ENCODE measurements around the gene SYT5. TPM values are rescaled to one million over a fixed set of nuclear protein-coding genes. Genes with fewer than 3 reads are reported as not detected.

SYT5 gene
- total RNA-seq, 1 experiment from 2014 or later: not detected

DNA sequence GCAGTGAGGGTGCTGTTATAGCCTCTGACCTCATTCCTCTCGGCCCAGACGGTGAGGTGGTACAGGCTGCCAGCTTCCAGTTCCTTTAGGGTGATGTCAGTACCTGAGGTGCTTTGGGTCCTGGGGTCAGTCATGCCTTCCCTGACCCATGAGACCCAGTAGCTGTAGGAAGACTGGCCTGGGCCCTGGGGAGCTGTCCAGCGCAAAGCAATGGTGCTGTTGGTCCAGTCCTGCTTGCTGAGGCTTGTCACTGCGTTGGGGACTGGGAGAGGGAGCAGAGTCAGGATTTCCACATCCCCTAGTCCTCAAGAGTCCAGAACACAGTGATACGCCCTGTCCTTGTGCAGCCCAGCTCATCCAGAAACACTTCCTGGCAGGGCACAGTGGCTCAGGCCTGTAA, 18.6 kb upstream of the SYT5 start:
- Histone ChIP-seq H3K4me1 (ENCODE audit: low read length) (no peaks in the 10 kb centered on the region), H3K79me2 (ENCODE audit: low read length) (no peaks in the 10 kb centered on the region), H3K27ac (ENCODE audit: low read length) (no peak overlapping the region), H3K27me3 (ENCODE audit: low read length) (no peaks in the 10 kb centered on the region), H3K9me2 (replicated peaks; ENCODE audit: insufficient read depth, low read length) (no peaks in the 10 kb centered on the region), H3K36me3 (ENCODE audit: insufficient read depth, low read length) (no peaks in the 10 kb centered on the region), H3K4me2 (ENCODE audit: low read depth, low read length, poor library complexity, severe bottlenecking) (no peak overlapping the region), H3K4me3 (ENCODE audit: low read length) (no peak overlapping the region), H3K9ac (ENCODE audit: low read length) (no peak overlapping the region), H4K20me1 (ENCODE audit: insufficient read depth, low read depth, low read length) (no peaks in the 10 kb centered on the region), H3K9me3 (ENCODE audit: low read length) (no peaks in the 10 kb centered on the region), H2AFZ (ENCODE audit: low read length) (no peak overlapping the region)
- no peak for DNase-seq

DNA sequence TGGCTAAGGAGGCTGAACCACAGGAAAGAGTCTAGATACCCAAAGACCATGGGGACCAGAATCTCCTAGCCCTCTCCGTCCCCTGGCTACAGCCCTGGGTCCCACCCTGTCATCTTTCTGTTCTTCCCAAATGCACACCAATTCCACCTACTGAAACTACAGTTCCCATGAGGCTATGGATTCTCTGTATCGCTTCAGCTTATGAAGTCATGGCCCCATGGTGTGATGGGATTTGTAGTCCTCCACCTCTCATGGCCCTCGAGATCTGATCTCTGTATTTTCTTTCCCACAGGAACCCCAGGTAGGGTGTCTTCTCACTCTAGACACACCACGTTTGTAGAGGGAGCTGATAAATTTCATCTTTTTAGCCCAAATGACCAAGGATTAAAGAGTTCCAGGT, 17.4 kb upstream of the SYT5 start:
- Histone ChIP-seq H3K9ac (ENCODE audit: low read length) (no peak overlapping the region), H3K27ac (ENCODE audit: low read length) (no peak overlapping the region), H3K4me2 (ENCODE audit: low read depth, low read length, poor library complexity, severe bottlenecking) (no peak overlapping the region), H3K27me3 (ENCODE audit: low read length) (no peaks in the 10 kb centered on the region), H3K79me2 (ENCODE audit: low read length) (no peaks in the 10 kb centered on the region), H3K9me2 (replicated peaks; ENCODE audit: insufficient read depth, low read length) (no peaks in the 10 kb centered on the region), H2AFZ (ENCODE audit: low read length) (no peak overlapping the region), H3K4me3 (ENCODE audit: low read length) (no peak overlapping the region), H3K4me1 (ENCODE audit: low read length) (no peaks in the 10 kb centered on the region), H4K20me1 (ENCODE audit: insufficient read depth, low read depth, low read length) (no peaks in the 10 kb centered on the region), H3K36me3 (ENCODE audit: insufficient read depth, low read length) (no peaks in the 10 kb centered on the region), H3K9me3 (ENCODE audit: low read length) (no peaks in the 10 kb centered on the region)
- peak; percentile 88 for DNase-seq

GRCh38 chr19:55196803-55197202, 16.7 kb upstream of the SYT5 start:
- Histone ChIP-seq H3K4me2 (ENCODE audit: low read depth, low read length, poor library complexity, severe bottlenecking) (no peak overlapping the region), H3K4me1 (ENCODE audit: low read length) (no peaks in the 10 kb centered on the region), H3K36me3 (ENCODE audit: insufficient read depth, low read length) (no peaks in the 10 kb centered on the region), H3K9me3 (ENCODE audit: low read length) (no peaks in the 10 kb centered on the region), H3K27ac (ENCODE audit: low read length) (no peak overlapping the region), H4K20me1 (ENCODE audit: insufficient read depth, low read depth, low read length) (no peaks in the 10 kb centered on the region), H3K9me2 (replicated peaks; ENCODE audit: insufficient read depth, low read length) (no peaks in the 10 kb centered on the region), H3K27me3 (ENCODE audit: low read length) (no peaks in the 10 kb centered on the region), H3K9ac (ENCODE audit: low read length) (no peak overlapping the region), H2AFZ (ENCODE audit: low read length) (no peak overlapping the region), H3K4me3 (ENCODE audit: low read length) (no peak overlapping the region), H3K79me2 (ENCODE audit: low read length) (no peaks in the 10 kb centered on the region)
- DNase-seq: peak; percentile 71

DNA sequence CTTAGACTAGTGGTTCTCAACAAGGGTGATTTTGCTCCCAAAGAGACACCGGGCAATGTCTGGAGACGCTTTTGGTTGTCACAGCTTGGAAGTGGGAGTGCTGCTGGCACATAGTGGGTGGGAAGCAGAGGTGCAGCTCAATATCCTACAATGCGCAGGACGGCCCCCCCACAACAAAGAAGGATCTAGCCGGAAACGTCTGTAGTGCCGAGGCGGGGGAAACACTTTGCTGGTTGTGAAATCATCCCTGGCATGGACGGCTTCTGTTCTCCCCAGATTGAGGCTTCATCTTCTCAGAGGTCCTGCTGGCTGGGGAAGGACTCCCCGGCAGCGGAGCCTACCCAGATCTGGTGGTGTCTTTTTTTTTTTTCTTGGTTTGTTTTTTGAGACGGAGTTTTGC, 13.4 kb upstream of the SYT5 start:
- H3K27me3 ChIP-seq (ENCODE audit: low read length): no peaks in the 10 kb centered on the region

GRCh38 chr19:55189403-55189835, 9.3 kb upstream of the SYT5 start:
- Histone ChIP-seq H3K9me3 (ENCODE audit: low read length) (no peaks in the 10 kb centered on the region), H3K36me3 (ENCODE audit: insufficient read depth, low read length) (no peaks in the 10 kb centered on the region), H3K4me3 (ENCODE audit: low read length) (no peak overlapping the region), H3K4me2 (ENCODE audit: low read depth, low read length, poor library complexity, severe bottlenecking) (no peak overlapping the region), H4K20me1 (ENCODE audit: insufficient read depth, low read depth, low read length) (no peaks in the 10 kb centered on the region), H3K27ac (ENCODE audit: low read length) (no peak overlapping the region), H3K9ac (ENCODE audit: low read length) (no peak overlapping the region), H2AFZ (ENCODE audit: low read length) (no peak overlapping the region), H3K9me2 (replicated peaks; ENCODE audit: insufficient read depth, low read length) (no peaks in the 10 kb centered on the region), H3K4me1 (ENCODE audit: low read length) (no peaks in the 10 kb centered on the region), H3K27me3 (ENCODE audit: low read length) (no peaks in the 10 kb centered on the region), H3K79me2 (ENCODE audit: low read length) (no peaks in the 10 kb centered on the region)
- no peak for DNase-seq

More for the DNA sequence above, 13.4 kb upstream of the SYT5 start:
- no peak overlapping the region for H3K4me3 ChIP-seq (ENCODE audit: low read length)
- H3K9me2 ChIP-seq (replicated peaks; ENCODE audit: insufficient read depth, low read length): no peaks in the 10 kb centered on the region
- no peak overlapping the region for H3K27ac ChIP-seq (ENCODE audit: low read length)
- no peaks in the 10 kb centered on the region for H3K79me2 ChIP-seq (ENCODE audit: low read length)
- no peaks in the 10 kb centered on the region for H3K36me3 ChIP-seq (ENCODE audit: insufficient read depth, low read length)
- no peak for DNase-seq
- H3K9ac ChIP-seq (ENCODE audit: low read length): no peak overlapping the region
- no peaks in the 10 kb centered on the region for H3K9me3 ChIP-seq (ENCODE audit: low read length)
- no peak overlapping the region for H2AFZ ChIP-seq (ENCODE audit: low read length)
- H3K4me1 ChIP-seq (ENCODE audit: low read length): no peaks in the 10 kb centered on the region
- no peak overlapping the region for H3K4me2 ChIP-seq (ENCODE audit: low read depth, low read length, poor library complexity, severe bottlenecking)
- H4K20me1 ChIP-seq (ENCODE audit: insufficient read depth, low read depth, low read length): no peaks in the 10 kb centered on the region

DNA sequence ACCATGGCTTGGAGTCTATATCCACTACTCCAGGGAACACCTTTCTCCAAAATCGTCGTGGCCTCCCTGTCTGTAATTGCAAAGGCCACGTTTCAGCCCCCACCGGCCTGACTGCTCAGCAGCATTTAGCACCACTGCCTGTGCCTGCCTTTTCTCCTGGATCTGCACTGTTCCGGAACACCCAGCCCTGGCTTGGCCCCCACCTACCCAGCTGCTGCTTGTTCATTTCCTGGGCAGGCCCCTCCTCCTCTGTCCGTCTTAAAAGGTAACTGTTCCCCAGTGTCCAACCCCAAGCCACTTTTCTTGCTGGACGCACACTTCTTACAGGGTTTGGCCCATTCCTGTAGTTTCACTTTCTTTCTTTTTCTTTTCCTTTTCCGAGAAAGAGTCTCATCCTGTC, 8.5 kb upstream of the SYT5 start:
- no peaks in the 10 kb centered on the region for H3K9me2 ChIP-seq (replicated peaks; ENCODE audit: insufficient read depth, low read length)
- H3K79me2 ChIP-seq (ENCODE audit: low read length): no peaks in the 10 kb centered on the region
- H2AFZ ChIP-seq (ENCODE audit: low read length): no peak overlapping the region
- no peak overlapping the region for H3K4me2 ChIP-seq (ENCODE audit: low read depth, low read length, poor library complexity, severe bottlenecking)
- no peaks in the 10 kb centered on the region for H3K36me3 ChIP-seq (ENCODE audit: insufficient read depth, low read length)
- H3K4me1 ChIP-seq (ENCODE audit: low read length): no peaks in the 10 kb centered on the region
- no peak overlapping the region for H3K9ac ChIP-seq (ENCODE audit: low read length)
- H3K27ac ChIP-seq (ENCODE audit: low read length): no peak overlapping the region
- H3K27me3 ChIP-seq (ENCODE audit: low read length): no peaks in the 10 kb centered on the region
- H3K4me3 ChIP-seq (ENCODE audit: low read length): no peak overlapping the region
- no peaks in the 10 kb centered on the region for H4K20me1 ChIP-seq (ENCODE audit: insufficient read depth, low read depth, low read length)
- no peaks in the 10 kb centered on the region for H3K9me3 ChIP-seq (ENCODE audit: low read length)
- DNase-seq: no peak

DNA sequence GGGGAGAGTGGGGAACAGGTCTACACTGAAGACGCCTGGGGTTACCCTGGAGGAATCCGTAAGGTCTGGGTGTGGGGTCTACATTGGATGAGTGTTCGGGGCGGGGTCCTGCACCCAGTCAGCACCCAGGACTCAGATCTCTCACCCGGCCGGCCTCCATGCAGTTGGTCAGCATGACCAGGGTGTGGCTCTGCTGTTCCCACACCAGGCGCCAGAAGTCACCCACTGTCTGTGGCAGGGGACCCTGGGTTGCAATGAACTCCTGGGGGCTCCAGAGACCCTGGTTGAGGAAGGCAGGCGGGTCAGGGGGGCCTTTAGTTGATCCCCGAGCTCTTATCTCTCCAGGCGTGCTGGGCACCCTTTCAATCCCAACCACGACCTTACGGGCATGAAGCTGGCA, 6.0 kb upstream of the SYT5 start:
- Histone ChIP-seq H3K9me2 (replicated peaks; ENCODE audit: insufficient read depth, low read length) (no peaks in the 10 kb centered on the region), H3K27ac (ENCODE audit: low read length) (no peak overlapping the region), H3K4me1 (ENCODE audit: low read length) (no peaks in the 10 kb centered on the region), H2AFZ (ENCODE audit: low read length) (no peak overlapping the region), H3K4me3 (ENCODE audit: low read length) (no peak overlapping the region), H3K9me3 (ENCODE audit: low read length) (no peaks in the 10 kb centered on the region), H4K20me1 (ENCODE audit: insufficient read depth, low read depth, low read length) (no peaks in the 10 kb centered on the region), H3K4me2 (ENCODE audit: low read depth, low read length, poor library complexity, severe bottlenecking) (no peak overlapping the region), H3K27me3 (ENCODE audit: low read length) (no peaks in the 10 kb centered on the region), H3K79me2 (ENCODE audit: low read length) (no peaks in the 10 kb centered on the region), H3K9ac (ENCODE audit: low read length) (no peak overlapping the region), H3K36me3 (ENCODE audit: insufficient read depth, low read length) (no peaks in the 10 kb centered on the region)
- no peak for DNase-seq

DNA sequence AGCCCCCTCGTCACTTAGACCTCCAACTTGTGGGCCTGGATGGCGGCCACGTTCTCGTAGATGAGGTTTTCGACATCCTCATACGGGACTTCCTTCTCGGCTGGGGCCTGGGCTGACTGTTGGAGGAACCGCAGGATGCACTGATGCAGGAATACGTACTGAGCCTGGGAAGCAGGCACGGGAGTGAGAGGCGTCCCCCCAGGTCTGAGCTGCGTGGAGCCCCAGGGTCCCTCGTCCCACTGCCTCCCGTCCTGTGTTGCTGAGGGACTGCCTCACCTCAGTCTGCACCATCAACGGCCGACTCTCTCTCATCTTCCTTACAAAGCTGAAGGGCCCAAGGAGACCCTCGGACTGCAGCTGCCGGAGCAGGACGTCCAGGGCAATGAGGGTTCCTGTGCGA, 1.7 kb upstream of the SYT5 start:
- Histone ChIP-seq H3K9me2 (replicated peaks; ENCODE audit: insufficient read depth, low read length) (no peaks in the 10 kb centered on the region), H3K27me3 (ENCODE audit: low read length) (no peaks in the 10 kb centered on the region), H3K9ac (ENCODE audit: low read length) (no peak overlapping the region)

More for the DNA sequence above, 1.7 kb upstream of the SYT5 start:
- no peak for DNase-seq
- no peaks in the 10 kb centered on the region for H3K9me3 ChIP-seq (ENCODE audit: low read length)
- H3K4me2 ChIP-seq (ENCODE audit: low read depth, low read length, poor library complexity, severe bottlenecking): no peak overlapping the region
- H3K27ac ChIP-seq (ENCODE audit: low read length): no peak overlapping the region
- peaks cover 16% of the 10 kb centered on the region for H3K4me1 ChIP-seq (ENCODE audit: low read length)
- H3K4me3 ChIP-seq (ENCODE audit: low read length): no peak overlapping the region
- peaks cover 7% of the 10 kb centered on the region for H4K20me1 ChIP-seq (ENCODE audit: insufficient read depth, low read depth, low read length)
- no peaks in the 10 kb centered on the region for H3K36me3 ChIP-seq (ENCODE audit: insufficient read depth, low read length)
- H2AFZ ChIP-seq (ENCODE audit: low read length): no peak overlapping the region
- H3K79me2 ChIP-seq (ENCODE audit: low read length): no peaks in the 10 kb centered on the region

Data from Karpas-422 (cell line).